Transverse colon (tissue), 4 donors: Measurements from ENCODE around the gene ADGRA1. TPM values are rescaled to one million over a fixed set of nuclear protein-coding genes. Genes with fewer than 3 reads are reported as not detected.
"Not testable (repeated sequence)": the region's sequence is repeated elsewhere in the genome, so short reads cannot be mapped to it uniquely, and the experiment has no call there.

ENCODE experiments used
- DNase-seq: peaks from one replicate; pipeline ENCODE4 v3.0.0-alpha.2; 2019
- H3K27ac ChIP-seq, 4 donors: fragments of 200-600 bp; sonication (generic); 2 replicates each; pipeline ENCODE4 v1.5.1; 2016 to 2018; ENCODE audit warnings: inconsistent platforms in 4 of 4
- H3K27me3 ChIP-seq: fragments of 200-600 bp; sonication (generic); 2 replicates; pipeline ENCODE4 v1.5.1; 2017; ENCODE audit warnings: inconsistent platforms
- H3K36me3 ChIP-seq, 4 donors: fragments of 200-600 bp; sonication (generic); 2 replicates each; pipeline ENCODE4 v1.5.1; 2017 to 2019; ENCODE audit warnings: inconsistent platforms in 4 of 4
- H3K4me1 ChIP-seq, 4 donors: fragments of 200-600 bp; sonication (generic); 2 replicates each; pipeline ENCODE4 v1.5.1; 2017 to 2020; ENCODE audit warnings: inconsistent platforms in 4 of 4
- H3K4me3 ChIP-seq, 4 donors: fragments of 200-600 bp; sonication (generic); 1 replicate in 1 of 4; 2 replicates in 3 of 4; pipeline versions ENCODE4 v1.5.1 to v1.6.1; 2017 to 2019; ENCODE audit warnings: inconsistent platforms in 4 of 4
- H3K9me3 ChIP-seq, 2 donors: fragments of 200-600 bp; sonication (generic); 2 replicates each; pipeline ENCODE4 v1.5.1; 2017 to 2019; ENCODE audit warnings: inconsistent platforms in 2 of 2
- CTCF ChIP-seq, 5 experiments: fragments of 200-600 bp in 3 of 5; fragments of 450-650 bp in 2 of 5; sonication (generic) in 3 of 5; IDR thresholded peaks; 1 replicate in 2 of 5; 2 replicates in 3 of 5; pipeline ENCODE4 v1.5.1; 2016 to 2017; ENCODE audit warnings: antibody characterized with exemption in 5 of 5, inconsistent platforms in 3 of 5, mild to moderate bottlenecking in 2 of 5, moderate library complexity in 1 of 5
- EP300 ChIP-seq: sonication (generic); formaldehyde crosslinking; IDR thresholded peaks from one replicate; pipeline ENCODE4 v1.6.1; 2017; ENCODE audit warnings: antibody characterized with exemption, low read depth
- POLR2A ChIP-seq: fragments of 450-650 bp; IDR thresholded peaks from one replicate; pipeline ENCODE4 v1.6.1; 2016; ENCODE audit warnings: antibody characterized with exemption, mild to moderate bottlenecking, moderate library complexity
- POLR2AphosphoS5 ChIP-seq, 3 donors: sonication (generic); formaldehyde crosslinking; IDR thresholded peaks; one replicate each; pipeline ENCODE4 v1.6.1; 2016; ENCODE audit warnings: antibody characterized with exemption in 3 of 3
- WGBS, 2 donors: methylation state at CpG; one replicate each; pipeline ENCODE4 v1.1.5; 2018; ENCODE audit warnings: low coverage in 1 of 2; 5-methylcytosine and 5-hydroxymethylcytosine counted together
- in situ Hi-C, 4 donors: fragments of 200-750 bp; cut with MboI; loops; one replicate each; pipeline versions ENCODE4 v1.15.0 to v1.15.1; 2017; ENCODE audit warnings: low sequenced_read_pairs in 3 of 4, low pct_ligation_motif_present in 1 of 4, low pct_unique_long_range_greater_than_20kb in 1 of 4
- intact Hi-C: fragments of 100-400 bp; cut with DNase I; formaldehyde crosslinking; loops from one replicate; pipeline ENCODE4 v1.15.1; 2023; ENCODE audit warnings: low total_unique reads
- total RNA-seq, 4 donors: library from RNA; depleted of rRNA; stranded (reverse); fragments of >200 nt; gene quantifications; one replicate each; pipeline ENCODE4 v1.1.0, GENCODE V29; 2016

The ADGRA1 gene
- total RNA-seq, 4 donors from 2014 or later = 0.16 TPM; not detected in 3

- in situ Hi-C loops (no loop called here), intact Hi-C loops (no loop called here)
- Histone ChIP-seq H3K9me3 (no peaks in the 10 kb centered on the region), H3K4me3 (no peak overlapping the region), H3K27me3 (peaks cover 20% of the 10 kb centered on the region), H3K27ac (no peak overlapping the region), H3K36me3 (no peaks in the 10 kb centered on the region), H3K4me1 (no peaks in the 10 kb centered on the region)
- no peak for TF ChIP-seq CTCF (IDR thresholded peaks at IDR 0.05)
- no peak for TF ChIP-seq POLR2AphosphoS5 (IDR thresholded peaks at IDR 0.05)
- no peak for TF ChIP-seq POLR2A
- no peak for TF ChIP-seq EP300
- no peak for DNase-seq
- 85% methylated on average over 14 of the region's 14 CpGs; no CpG with 5 or more reads in 1 of the 2 donors for WGBS, 2 donors
These were observed 35.6 kb upstream of the ADGRA1 start for GRCh38 chr10:133052076-133052475.

- intact Hi-C loops, DNase-seq, H3K9me3 ChIP-seq, H3K4me1 ChIP-seq, H3K4me3 ChIP-seq, in situ Hi-C loops, H3K36me3 ChIP-seq, H3K27ac ChIP-seq: not testable (repeated sequence)
- H3K27me3 ChIP-seq = peaks cover 16% of the 10 kb centered on the region
- 79 to 81% methylated on average over 9 to 10 of the region's 10 CpGs for WGBS, 2 donors
These were observed 34.1 kb upstream of the ADGRA1 start for GRCh38 chr10:133053527-133054133.

- TF ChIP-seq EP300 (no peak), CTCF (IDR thresholded peaks at IDR 0.05) (no peak), POLR2AphosphoS5 (IDR thresholded peaks at IDR 0.05) (no peak), POLR2A (no peak)
- Histone ChIP-seq H3K4me1 (no peaks in the 10 kb centered on the region), H3K27ac (no peak overlapping the region), H3K27me3 (peaks cover 19% of the 10 kb centered on the region), H3K36me3 (no peaks in the 10 kb centered on the region), H3K4me3 (no peak overlapping the region), H3K9me3 (no peaks in the 10 kb centered on the region)
- intact Hi-C loops = no loop called here
- no peak for DNase-seq
- in situ Hi-C loops = no loop called here
- WGBS, 2 donors = 36% methylated on average over 2 of the region's 2 CpGs; no CpG with 5 or more reads in 1 of the 2 donors
These were observed 32.3 kb upstream of the ADGRA1 start for GRCh38 chr10:133055470-133055869.

GRCh38 chr10:133056001-133056400 lies 31.7 kb upstream of the ADGRA1 start:
- in situ Hi-C loops = no loop called here
- H3K27me3 ChIP-seq = peaks cover 23% of the 10 kb centered on the region
- DNase-seq = no peak
- H3K4me3 ChIP-seq = no peak overlapping the region
- no peaks in the 10 kb centered on the region for H3K4me1 ChIP-seq
- H3K27ac ChIP-seq = no peak overlapping the region
- TF ChIP-seq EP300 (no peak), CTCF (IDR thresholded peaks at IDR 0.05) (no peak), POLR2A (no peak), POLR2AphosphoS5 (IDR thresholded peaks at IDR 0.05) (no peak)
- intact Hi-C loops = no loop called here
- H3K36me3 ChIP-seq = no peaks in the 10 kb centered on the region
- no peaks in the 10 kb centered on the region for H3K9me3 ChIP-seq
- 86 to 87% methylated on average over 5 to 13 of the region's 13 CpGs for WGBS, 2 donors

GRCh38 chr10:133056651-133057178 lies 31.0 kb upstream of the ADGRA1 start:
- intact Hi-C loops (no loop called here), in situ Hi-C loops (no loop called here)
- no peak overlapping the region for H3K4me3 ChIP-seq
- peaks cover 23% of the 10 kb centered on the region for H3K27me3 ChIP-seq
- DNase-seq = no peak
- H3K4me1 ChIP-seq = no peaks in the 10 kb centered on the region
- H3K27ac ChIP-seq = no peak overlapping the region
- no peak for TF ChIP-seq EP300
- TF ChIP-seq POLR2A = no peak
- no peak for TF ChIP-seq CTCF (IDR thresholded peaks at IDR 0.05)
- no peak for TF ChIP-seq POLR2AphosphoS5 (IDR thresholded peaks at IDR 0.05)
- H3K9me3 ChIP-seq = no peaks in the 10 kb centered on the region
- no peaks in the 10 kb centered on the region for H3K36me3 ChIP-seq
- WGBS, 2 donors = 78% methylated on average over 19 of the region's 19 CpGs; no CpG with 5 or more reads in 1 of the 2 donors
